Stimulated activated naive CD8-positive, alpha-beta T cell treated with anti-CD3 and anti-CD28 coated beads, Interleukin-15, amount 100 ng/mL, for 72 hours (primary cell): Measurements from ENCODE around the gene PLEKHG7.
A peak's percentile ranks its signal among the peaks of the same experiment; 100 is the strongest.
"Not testable (repeated sequence)": the region's sequence is repeated elsewhere in the genome, so short reads cannot be mapped to it uniquely, and the experiment has no call there.

Experiments used
- ATAC-seq: fragments of 150-1000 bp; cut with Tn5 transposase; 2 replicates; pipeline ENCODE4 v1.10.0; 2021; ENCODE audit warnings: mild to moderate bottlenecking, moderate library complexity
- DNase-seq, 2 donors: peaks; one replicate each; pipeline ENCODE4 v3.0.0; 2021 to 2022
- H3K27ac Mint-ChIP-seq, 2 donors: one replicate each; pipeline ENCODE4 v1.8.0; 2022; ENCODE audit warnings: mild to moderate bottlenecking in 2 of 2, mixed read lengths in 2 of 2, moderate library complexity in 2 of 2
- H3K27me3 Mint-ChIP-seq: one replicate; pipeline ENCODE4 v1.8.0; 2022; ENCODE audit warnings: mixed read lengths
- H3K4me1 Mint-ChIP-seq: one replicate; pipeline ENCODE4 v1.8.0; 2022; ENCODE audit warnings: mild to moderate bottlenecking, mixed read lengths
- H3K4me3 Mint-ChIP-seq, 2 donors: one replicate each; pipeline ENCODE4 v1.8.0; 2022; ENCODE audit warnings: mild to moderate bottlenecking in 2 of 2, mixed read lengths in 2 of 2, moderate library complexity in 1 of 2
- H3K9me3 Mint-ChIP-seq, 2 donors: one replicate each; pipeline ENCODE4 v1.8.0; 2022; ENCODE audit warnings: mixed read lengths in 2 of 2

Gene PLEKHG7

GRCh38 chr12:92730758-92731157 lies 28.0 kb downstream of the PLEKHG7 start:
- peaks cover 8% of the 10 kb centered on the region for H3K27me3 Mint-ChIP-seq
- ATAC-seq (no peak), DNase-seq (no peak)
- no peak overlapping the region for H3K4me3 Mint-ChIP-seq
- H3K4me1 Mint-ChIP-seq, result no peaks in the 10 kb centered on the region
- H3K9me3 Mint-ChIP-seq, result no peaks in the 10 kb centered on the region
- H3K27ac Mint-ChIP-seq, result no peak overlapping the region

- no peak for ATAC-seq
- H3K27ac Mint-ChIP-seq, result no peak overlapping the region
- H3K4me1 Mint-ChIP-seq, result no peaks in the 10 kb centered on the region
- peaks cover 8% of the 10 kb centered on the region for H3K27me3 Mint-ChIP-seq
- DNase-seq, result no peak
- H3K9me3 Mint-ChIP-seq, result no peaks in the 10 kb centered on the region
- no peak overlapping the region for H3K4me3 Mint-ChIP-seq
These were observed 29.4 kb downstream of the PLEKHG7 start for GRCh38 chr12:92732216-92732615.

GRCh38 chr12:92732716-92733115 lies 29.9 kb downstream of the PLEKHG7 start:
- H3K4me3 Mint-ChIP-seq, result no peak overlapping the region
- ATAC-seq (no peak), DNase-seq (no peak)
- H3K27ac Mint-ChIP-seq, result no peak overlapping the region
- H3K9me3 Mint-ChIP-seq, result no peaks in the 10 kb centered on the region
- H3K4me1 Mint-ChIP-seq, result no peaks in the 10 kb centered on the region
- peaks cover 8% of the 10 kb centered on the region for H3K27me3 Mint-ChIP-seq

- DNase-seq (no peak), ATAC-seq (no peak)
- Mint-ChIP-seq H3K4me3 (no peak overlapping the region), H3K27me3 (peaks cover 8% of the 10 kb centered on the region), H3K9me3 (no peaks in the 10 kb centered on the region), H3K4me1 (no peaks in the 10 kb centered on the region), H3K27ac (no peak overlapping the region)
These were observed 30.4 kb downstream of the PLEKHG7 start for GRCh38 chr12:92733181-92733580.

- no peak overlapping the region for H3K4me3 Mint-ChIP-seq
- DNase-seq (no peak), ATAC-seq (no peak)
- H3K9me3 Mint-ChIP-seq, result no peaks in the 10 kb centered on the region
- no peak overlapping the region for H3K27ac Mint-ChIP-seq
- H3K4me1 Mint-ChIP-seq, result no peaks in the 10 kb centered on the region
- peaks cover 8% of the 10 kb centered on the region for H3K27me3 Mint-ChIP-seq
These were observed 30.9 kb downstream of the PLEKHG7 start for GRCh38 chr12:92733661-92734060.

GRCh38 chr12:92735131-92735721 lies 32.4 kb downstream of the PLEKHG7 start:
- no peak for DNase-seq
- peaks cover 8% of the 10 kb centered on the region for H3K27me3 Mint-ChIP-seq
- no peak overlapping the region for H3K27ac Mint-ChIP-seq
- no peak for ATAC-seq
- H3K4me1 Mint-ChIP-seq, result no peaks in the 10 kb centered on the region
- H3K4me3 Mint-ChIP-seq, result no peak overlapping the region
- H3K9me3 Mint-ChIP-seq, result no peaks in the 10 kb centered on the region

GRCh38 chr12:92736605-92737004 lies 33.8 kb downstream of the PLEKHG7 start:
- no peak for ATAC-seq
- Mint-ChIP-seq H3K4me1 (no peaks in the 10 kb centered on the region), H3K4me3 (no peak overlapping the region), H3K9me3 (no peaks in the 10 kb centered on the region), H3K27ac (peak overlapping the region in 1 of 2 donors; percentile 60), H3K27me3 (peaks cover 8% of the 10 kb centered on the region)
- no peak for DNase-seq

GRCh38 chr12:92737855-92738850 lies 35.4 kb downstream of the PLEKHG7 start:
- Mint-ChIP-seq H3K27ac (no peak overlapping the region), H3K27me3 (peaks cover 8% of the 10 kb centered on the region), H3K9me3 (no peaks in the 10 kb centered on the region), H3K4me1 (no peaks in the 10 kb centered on the region), H3K4me3 (no peak overlapping the region)
- DNase-seq, result no peak
- no peak for ATAC-seq

- H3K9me3 Mint-ChIP-seq, result no peaks in the 10 kb centered on the region
- ATAC-seq (no peak), DNase-seq (no peak)
- H3K4me1 Mint-ChIP-seq, result no peaks in the 10 kb centered on the region
- H3K27me3 Mint-ChIP-seq, result peaks cover 8% of the 10 kb centered on the region
- no peak overlapping the region for H3K4me3 Mint-ChIP-seq
- H3K27ac Mint-ChIP-seq, result no peak overlapping the region
These were observed 36.3 kb downstream of the PLEKHG7 start for GRCh38 chr12:92739113-92739512.

GRCh38 chr12:92740411-92740810 lies 37.6 kb downstream of the PLEKHG7 start:
- no peaks in the 10 kb centered on the region for H3K9me3 Mint-ChIP-seq

GRCh38 chr12:92743026-92743425 lies 40.2 kb downstream of the PLEKHG7 start:
- DNase-seq (no peak), ATAC-seq (no peak)
- Mint-ChIP-seq H3K27me3 (no peaks in the 10 kb centered on the region), H3K9me3 (no peaks in the 10 kb centered on the region), H3K4me3 (no peak overlapping the region), H3K4me1 (no peaks in the 10 kb centered on the region), H3K27ac (no peak overlapping the region)

More at GRCh38 chr12:92740411-92740810, 37.6 kb downstream of the PLEKHG7 start:
- H3K27ac Mint-ChIP-seq, result no peak overlapping the region
- H3K4me3 Mint-ChIP-seq, result no peak overlapping the region
- no peak for ATAC-seq
- no peaks in the 10 kb centered on the region for H3K27me3 Mint-ChIP-seq
- no peaks in the 10 kb centered on the region for H3K4me1 Mint-ChIP-seq
- DNase-seq, result no peak

- Mint-ChIP-seq H3K4me1 (no peaks in the 10 kb centered on the region), H3K27me3 (no peaks in the 10 kb centered on the region), H3K27ac (no peak overlapping the region), H3K4me3 (no peak overlapping the region), H3K9me3 (no peaks in the 10 kb centered on the region)
- DNase-seq, result no peak
- ATAC-seq, result no peak
These were observed 43.2 kb downstream of the PLEKHG7 start for GRCh38 chr12:92745856-92746550.

- H3K27me3 Mint-ChIP-seq, result no peaks in the 10 kb centered on the region
- H3K4me1 Mint-ChIP-seq, result no peaks in the 10 kb centered on the region
- ATAC-seq (no peak), DNase-seq (no peak)
- H3K27ac Mint-ChIP-seq, result no peak overlapping the region
- no peaks in the 10 kb centered on the region for H3K9me3 Mint-ChIP-seq
- no peak overlapping the region for H3K4me3 Mint-ChIP-seq
These were observed 44.4 kb downstream of the PLEKHG7 start for GRCh38 chr12:92747151-92747550.

- not testable (repeated sequence) for H3K9me3 Mint-ChIP-seq, H3K27ac Mint-ChIP-seq, H3K4me1 Mint-ChIP-seq, ATAC-seq, H3K4me3 Mint-ChIP-seq, H3K27me3 Mint-ChIP-seq, DNase-seq
These were observed 46.9 kb downstream of the PLEKHG7 start for GRCh38 chr12:92749691-92750090.

GRCh38 chr12:92753976-92754885 lies 51.4 kb downstream of the PLEKHG7 start:
- DNase-seq (no peak), ATAC-seq (no peak)
- peaks cover 19% of the 10 kb centered on the region for H3K27me3 Mint-ChIP-seq
- H3K27ac Mint-ChIP-seq, result no peak overlapping the region
- no peaks in the 10 kb centered on the region for H3K4me1 Mint-ChIP-seq
- H3K9me3 Mint-ChIP-seq, result no peaks in the 10 kb centered on the region
- H3K4me3 Mint-ChIP-seq, result no peak overlapping the region
